ENCODE data around the gene VPS35L. TPM values are rescaled to one million over a fixed set of nuclear protein-coding genes. Genes with fewer than 3 reads are reported as not detected.

Gene VPS35L
- total and polyA plus RNA-seq, 2 experiments from 2014 or later: 48.0 to 54.6 TPM

GRCh38 chr16:19604911-19605310 lies 49.4 kb downstream of the VPS35L start:
- H3K9me3 Mint-ChIP-seq: no peaks in the 10 kb centered on the region
- Histone ChIP-seq H3K27me3 (ENCODE audit: insufficient read depth) (no peaks in the 10 kb centered on the region), H3K36me3 (ENCODE audit: insufficient read depth) (peaks cover 4% of the 10 kb centered on the region), H3K4me1 (ENCODE audit: insufficient read depth) (no peaks in the 10 kb centered on the region), H3K4me3 (no peak overlapping the region), H2AFZ (no peak overlapping the region), H3K9me2 (ENCODE audit: insufficient read depth) (no peaks in the 10 kb centered on the region), H3K79me2 (replicated peaks; ENCODE audit: insufficient read depth) (no peaks in the 10 kb centered on the region), H4K20me1 (replicated peaks; ENCODE audit: insufficient read depth) (no peaks in the 10 kb centered on the region; the same call in 1 of the 2 replicates), H3K4me2 (no peak overlapping the region), H3K27ac (ENCODE audit: low read depth) (no peak overlapping the region), H3F3A (replicated peaks; ENCODE audit: low read depth) (no peaks in the 10 kb centered on the region)
- no peak overlapping the region for H3K4me3 Mint-ChIP-seq
- DNase-seq (ENCODE audit: low spot score) (no peak), ATAC-seq (no peak)
- no peak for TF ChIP-seq STAT1 (IDR thresholded peaks at IDR 0.05; ENCODE audit: unreplicated experiment)
- no peak for TF ChIP-seq ZNF331 (CRISPR knock-in tag; IDR thresholded peaks at IDR 0.05; ENCODE audit: low read depth)
- no peak for TF ChIP-seq EZH2phosphoT487 (IDR thresholded peaks at IDR 0.05; ENCODE audit: unreplicated experiment)
- no peak for TF ChIP-seq ETS1 (IDR thresholded peaks at IDR 0.05)
- no peak for TF ChIP-seq NANOG (IDR thresholded peaks at IDR 0.05; ENCODE audit: borderline replicate concordance)
- no peak for TF ChIP-seq CTCF (conservative IDR thresholded peaks at IDR 0.05; ENCODE audit: low read depth in 2 of 2)
- TF ChIP-seq ZNF462 (CRISPR knock-in tag; IDR thresholded peaks at IDR 0.05): no peak
- no peak for TF ChIP-seq POLR2AphosphoS5 (IDR thresholded peaks at IDR 0.05; ENCODE audit: low read depth)
- TF ChIP-seq REST (IDR thresholded peaks at IDR 0.05; ENCODE audit: unreplicated experiment): no peak
- no peak for TF ChIP-seq JUNB (IDR thresholded peaks at IDR 0.05; ENCODE audit: unreplicated experiment)
- TF ChIP-seq EZH2 (IDR thresholded peaks at IDR 0.05; ENCODE audit: low read depth, unreplicated experiment): no peak
- no peak for TF ChIP-seq ZNF114 (CRISPR knock-in tag; IDR thresholded peaks at IDR 0.05)
- TF ChIP-seq CREB1 (CRISPR knock-in tag; IDR thresholded peaks at IDR 0.05; ENCODE audit: low read depth): no peak
- H3K36me3 Mint-ChIP-seq (ENCODE audit: low read depth): peaks cover 48% of the 10 kb centered on the region
- H3K27me3 Mint-ChIP-seq (ENCODE audit: insufficient read depth, low read depth, poor library complexity): peaks cover under 1% of the 10 kb centered on the region
- H3K4me1 Mint-ChIP-seq: no peaks in the 10 kb centered on the region
- no peak overlapping the region for H3K27ac Mint-ChIP-seq
